HG03558 (cell line): ENCODE data around the gene TRAFD1.
"Not testable (repeated sequence)": the region's sequence is repeated elsewhere in the genome, so short reads cannot be mapped to it uniquely, and the experiment has no call there.

Experiments
- ATAC-seq: cut with Tn5 transposase; IDR thresholded peaks from one replicate; pipeline ENCODE4 v1.9.1; 2021; ENCODE audit warnings: moderate number of reproducible peaks; ENCODE audit not compliant: unreplicated experiment; ENCODE audit errors: extremely low read depth

TRAFD1 gene

DNA sequence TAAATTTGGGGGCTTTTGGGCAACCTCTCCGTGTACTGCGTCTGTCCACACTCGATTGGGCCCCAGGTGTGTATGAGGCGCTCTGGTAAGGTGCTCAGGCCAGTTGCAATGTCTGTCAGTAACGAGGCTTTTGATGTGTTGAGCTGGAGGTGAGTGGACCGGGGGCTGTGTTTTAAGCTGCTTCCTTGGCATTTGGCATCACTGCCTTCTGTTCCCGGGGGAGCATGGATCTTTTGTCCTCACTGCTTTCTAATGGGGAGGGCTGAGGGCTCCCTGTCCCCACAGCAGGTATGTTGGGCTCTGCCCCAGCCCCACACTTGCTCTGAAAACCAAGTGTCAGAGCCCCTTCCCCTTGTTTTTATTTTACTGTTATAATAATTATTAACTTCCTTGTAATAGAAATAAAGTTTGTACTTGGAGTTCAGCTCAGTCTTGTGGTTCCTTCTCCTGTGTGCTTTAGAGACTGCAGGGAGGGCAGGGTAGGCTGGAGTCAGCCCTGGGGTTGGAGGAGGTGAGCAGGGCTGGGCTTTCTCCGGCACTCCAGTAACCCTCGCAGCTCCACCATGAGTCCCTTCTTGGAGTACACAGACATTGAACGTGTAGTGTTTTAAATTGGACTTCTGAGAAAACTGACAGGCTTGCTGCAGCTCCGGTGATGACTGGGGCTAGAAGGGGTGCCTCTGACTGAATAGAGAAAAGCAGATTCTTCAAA, 28.0 kb downstream of the TRAFD1 start:
- no peak for ATAC-seq

DNA sequence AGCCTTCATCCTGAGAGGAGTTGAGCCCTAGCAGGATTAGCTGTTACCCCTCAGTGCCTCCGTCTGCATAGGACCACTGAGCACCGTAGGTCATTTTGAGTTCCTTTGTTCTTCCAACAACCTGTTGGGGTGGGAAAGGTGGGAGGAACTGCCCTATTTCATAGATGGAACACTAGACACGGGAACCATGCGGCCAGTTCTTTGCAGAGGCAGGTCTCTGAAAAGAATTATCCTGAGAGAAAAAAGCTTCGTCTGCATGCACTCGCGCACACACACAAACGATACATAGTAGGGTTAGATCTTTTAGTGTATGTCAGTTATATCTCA, 28.5 kb downstream of the TRAFD1 start:
- no peak for ATAC-seq

DNA sequence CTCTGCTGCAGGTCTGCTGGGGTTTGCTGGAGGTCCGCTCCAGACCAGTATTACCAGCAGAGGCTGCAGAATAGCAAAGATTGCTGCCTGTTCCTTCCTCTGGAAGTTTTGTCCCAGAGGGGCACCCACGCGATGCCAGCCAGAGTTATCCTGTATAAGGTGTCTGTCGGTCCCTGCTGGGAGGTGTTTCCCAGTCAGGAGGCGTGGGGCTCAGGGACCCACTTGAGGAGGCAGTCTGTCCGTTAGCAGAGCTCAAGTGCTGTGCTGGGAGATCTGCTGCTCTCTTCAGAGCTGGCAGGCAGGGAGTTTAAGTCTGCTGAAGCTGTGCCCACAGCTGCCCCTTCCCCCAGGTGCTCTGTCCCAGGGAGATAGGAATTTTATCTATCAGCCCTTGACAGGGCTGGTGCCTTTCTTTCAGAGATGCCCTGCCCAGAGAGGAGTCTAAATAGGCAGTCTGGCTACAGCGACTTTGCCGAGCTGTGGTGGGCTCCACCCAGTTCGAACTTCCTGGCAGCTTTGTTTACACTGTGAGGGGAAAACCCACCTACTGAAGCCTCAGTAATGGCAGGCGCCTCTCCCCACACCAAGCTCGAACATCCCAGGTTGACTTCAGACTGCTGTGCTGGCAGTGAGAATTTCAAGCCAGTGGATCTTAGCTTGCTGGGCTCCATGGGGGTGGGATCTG, 33.2 kb downstream of the TRAFD1 start:
- ATAC-seq: not testable (repeated sequence)

DNA sequence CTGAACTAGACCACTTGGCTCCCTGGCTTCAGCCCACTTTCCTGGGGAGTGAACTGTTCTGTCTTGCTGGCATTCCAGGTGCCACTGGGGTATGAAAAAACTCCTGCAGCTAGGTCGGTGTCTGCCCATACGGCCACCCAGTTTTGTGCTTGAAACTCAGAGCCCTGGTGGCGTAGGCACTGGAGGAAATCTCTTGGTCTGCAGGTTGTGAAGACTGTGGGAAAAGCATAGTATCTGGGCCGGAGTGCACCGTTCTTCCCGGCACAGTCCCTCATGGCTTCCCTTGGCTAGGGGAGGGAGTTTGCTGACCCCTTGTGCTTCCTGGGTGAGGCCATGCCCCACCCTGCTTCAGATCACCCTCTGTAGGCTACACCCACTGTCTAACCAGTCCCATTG, 33.8 kb downstream of the TRAFD1 start:
- no peak for ATAC-seq

DNA sequence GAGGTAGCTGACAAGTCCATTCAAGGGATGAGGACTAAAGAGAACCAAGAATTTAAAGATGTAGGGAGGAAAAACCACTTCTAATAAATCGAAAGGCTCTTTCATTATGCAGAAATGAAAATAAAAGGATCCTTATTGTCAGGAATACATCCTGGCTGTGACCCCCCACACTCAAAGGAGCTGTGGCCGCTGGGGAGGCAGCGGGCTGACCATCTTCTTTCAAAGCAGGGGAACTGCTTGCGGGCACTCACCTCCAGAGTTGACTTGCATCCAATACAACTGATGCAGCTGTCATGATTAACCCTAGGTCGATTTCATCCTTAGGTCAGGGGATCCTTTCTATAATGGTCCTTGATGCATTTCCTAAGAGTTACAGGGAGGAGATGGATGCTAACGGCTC, 35.3 kb downstream of the TRAFD1 start:
- no peak for ATAC-seq

DNA sequence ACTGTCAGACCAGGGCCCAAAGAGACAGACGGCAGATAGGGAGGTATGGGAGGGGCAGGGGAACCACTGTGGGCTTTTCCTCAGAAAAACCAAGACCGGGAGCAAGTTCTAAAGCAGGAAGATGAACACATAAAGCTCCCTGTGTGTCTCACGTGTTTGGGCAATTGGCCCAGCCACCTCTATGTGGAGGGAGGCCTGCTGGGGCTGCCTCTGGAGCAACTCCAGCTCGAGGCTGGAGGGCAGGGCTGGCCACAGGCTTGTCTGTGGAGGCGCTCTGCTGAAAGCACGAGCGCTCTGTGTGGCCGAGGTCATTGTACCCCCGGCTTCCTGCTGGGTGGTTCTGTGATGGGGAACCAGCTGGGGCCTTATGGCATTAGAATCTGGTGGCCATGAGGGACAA, 36.4 kb downstream of the TRAFD1 start:
- ATAC-seq: no peak

DNA sequence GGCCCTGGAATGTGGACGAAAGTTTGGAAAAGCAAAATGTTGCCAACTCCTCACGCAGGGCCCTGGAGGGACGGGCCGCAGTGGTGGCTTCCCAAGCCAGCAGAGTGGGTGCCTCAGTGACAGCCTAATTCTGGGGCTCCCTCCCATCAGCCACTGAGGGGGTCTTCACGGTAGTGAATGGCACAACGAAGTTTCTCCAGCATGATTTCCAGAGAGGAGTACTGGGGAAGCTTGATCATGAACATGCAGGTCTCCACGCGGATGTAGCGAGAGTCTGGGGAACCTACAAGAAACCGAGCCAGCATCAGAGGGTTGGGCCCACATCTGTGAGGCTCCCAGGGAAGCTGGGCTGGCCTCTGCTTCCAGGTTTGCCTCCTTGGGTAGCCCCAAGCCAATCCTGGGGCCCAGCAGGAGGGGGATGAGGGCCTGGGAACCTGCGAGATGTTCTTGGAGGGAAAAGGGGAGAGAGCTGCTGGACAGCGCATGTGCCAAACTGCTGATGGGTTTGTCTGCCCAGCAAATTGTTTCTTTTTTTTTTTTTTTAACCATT, 37.0 kb downstream of the TRAFD1 start:
- no peak for ATAC-seq

DNA sequence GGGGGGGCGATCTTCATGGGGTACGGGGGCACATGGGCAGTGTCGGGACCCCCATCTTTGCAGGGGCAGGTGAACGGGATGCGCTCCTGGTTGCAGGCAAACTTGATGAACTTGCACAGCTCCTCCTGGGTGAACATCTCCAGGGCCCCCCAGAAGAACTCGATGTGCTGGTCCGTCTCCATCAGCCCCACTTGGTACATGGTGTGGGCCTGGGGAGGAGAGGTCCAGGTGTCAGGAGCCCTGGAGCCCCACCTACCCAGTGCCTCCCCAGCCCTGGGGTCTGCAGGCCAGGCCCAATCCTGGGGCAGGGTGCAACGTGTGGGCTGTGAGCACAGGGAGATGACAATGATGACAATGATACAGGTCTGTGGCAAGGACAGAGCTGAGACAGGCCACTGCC, 37.7 kb downstream of the TRAFD1 start:
- no peak for ATAC-seq

DNA sequence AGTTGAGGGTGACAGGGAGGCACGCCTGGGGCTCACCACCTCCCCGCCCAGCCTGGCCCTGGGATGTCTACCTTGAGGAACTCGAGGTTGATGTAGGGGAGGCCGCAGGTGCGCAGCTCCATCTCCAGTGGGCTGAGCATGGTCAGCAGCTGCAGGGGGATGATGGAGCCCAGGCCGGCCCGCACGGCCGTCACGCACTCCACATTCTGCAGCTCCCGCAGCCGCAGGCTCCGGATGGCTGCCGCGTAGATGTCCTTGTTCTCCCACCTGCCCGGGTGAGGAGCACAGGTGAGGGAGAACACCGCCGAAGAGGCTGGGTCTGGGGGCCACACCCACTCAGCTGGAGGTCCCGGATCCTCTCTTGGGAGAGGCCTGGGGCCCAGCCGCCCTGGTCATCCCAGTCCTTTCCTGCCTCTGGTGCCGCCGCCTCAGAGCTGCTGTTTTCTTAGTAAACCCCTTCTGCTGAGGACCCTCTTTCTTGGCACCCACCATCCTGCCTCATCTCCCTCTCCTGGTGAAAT, 38.2 kb downstream of the TRAFD1 start:
- no peak for ATAC-seq

DNA sequence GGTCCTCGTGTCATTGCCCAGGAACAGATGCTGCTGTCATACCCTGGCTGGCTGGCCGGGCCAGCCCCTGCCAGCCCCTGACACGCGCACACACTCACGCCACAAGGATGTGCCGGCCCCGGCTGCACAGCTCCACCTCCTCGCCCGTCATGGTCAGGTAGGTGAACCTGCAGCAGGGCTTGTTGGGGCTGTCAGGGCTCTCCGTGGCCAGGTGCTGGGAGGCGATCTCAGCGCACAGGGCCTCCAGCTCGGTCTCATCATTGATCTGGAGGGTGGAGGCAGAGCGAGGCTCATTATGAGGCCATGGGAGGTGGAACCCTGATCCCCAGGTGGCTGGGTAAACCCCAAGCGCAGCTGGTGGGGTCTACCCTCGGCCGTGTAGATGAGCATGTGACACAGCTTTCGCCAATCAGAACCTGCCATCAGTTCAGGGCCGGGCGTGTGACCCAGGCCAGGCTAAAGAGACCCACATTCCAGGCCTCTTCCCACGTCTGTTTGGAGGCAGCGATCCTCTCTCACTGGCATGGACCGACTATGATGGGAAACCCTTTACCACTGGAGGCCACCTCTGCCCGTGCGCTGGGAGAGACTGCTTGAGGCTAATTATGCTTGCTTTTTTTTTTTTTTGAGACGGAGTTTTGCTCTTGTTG, 38.8 kb downstream of the TRAFD1 start:
- ATAC-seq: no peak

DNA sequence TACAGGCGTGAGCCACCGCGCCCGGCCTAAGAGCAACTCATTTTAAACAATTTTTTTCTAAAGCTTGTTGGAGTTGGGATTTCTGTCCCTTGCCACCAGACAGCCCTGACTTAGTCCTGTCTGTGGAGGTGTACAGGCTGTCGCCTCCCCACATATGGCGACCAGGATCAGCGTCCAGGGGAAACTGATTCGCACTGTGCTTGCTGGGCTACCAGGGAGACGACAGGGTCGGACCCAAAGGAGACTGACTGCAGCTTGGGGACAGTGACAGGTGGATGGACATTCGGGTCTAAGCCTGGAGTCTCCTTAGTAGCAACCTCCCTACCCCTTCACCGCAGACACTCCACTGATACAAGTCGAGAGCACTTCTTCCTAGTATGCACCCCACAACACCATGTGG, 40.3 kb downstream of the TRAFD1 start:
- no peak for ATAC-seq

DNA sequence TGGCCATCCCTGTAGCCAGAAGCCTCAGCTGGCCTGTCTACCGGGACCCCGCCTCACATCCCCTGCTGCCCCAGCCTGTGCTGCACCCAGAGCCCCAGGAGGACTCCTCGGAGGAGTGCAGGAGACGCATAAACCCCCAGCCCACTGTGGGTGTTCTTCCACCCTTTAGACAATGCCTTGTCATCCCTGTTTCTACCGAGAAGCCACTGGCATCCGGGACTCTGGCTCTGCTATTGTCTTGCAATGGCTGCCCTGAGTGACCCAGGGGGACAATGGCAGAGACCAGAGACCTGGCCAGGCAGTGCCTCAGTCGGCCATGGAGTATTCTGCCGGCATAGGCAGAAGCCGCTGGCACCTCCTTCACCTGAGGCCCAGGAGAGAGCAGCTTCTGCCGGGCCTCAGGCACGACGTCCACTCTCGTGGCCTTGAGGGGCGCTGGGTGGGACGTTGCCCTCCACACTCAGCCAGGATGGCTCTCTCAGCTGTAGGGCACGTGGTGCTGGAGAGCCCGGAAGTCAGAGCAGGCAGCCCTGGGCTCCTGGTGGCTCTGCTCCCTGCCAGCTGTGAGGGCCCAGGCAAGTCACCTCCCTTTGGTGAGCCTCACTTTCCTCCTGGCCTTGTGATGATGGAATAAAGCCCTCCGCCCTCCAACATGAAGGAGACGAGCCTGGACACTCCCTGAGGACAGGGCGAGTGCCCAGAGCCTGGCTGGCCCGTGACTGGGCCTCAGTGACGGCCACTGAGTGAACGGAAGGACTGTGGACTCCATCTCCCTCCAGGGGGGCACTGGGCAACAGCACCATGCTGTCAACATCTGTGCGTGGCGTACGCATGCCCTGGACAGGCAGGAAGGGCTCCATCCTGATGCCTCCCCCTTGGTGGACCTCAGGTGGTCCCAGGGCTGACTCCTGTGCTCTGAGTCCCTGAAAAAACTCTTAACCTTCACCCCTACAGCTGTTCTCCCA, 41.0 kb downstream of the TRAFD1 start:
- ATAC-seq: no peak

DNA sequence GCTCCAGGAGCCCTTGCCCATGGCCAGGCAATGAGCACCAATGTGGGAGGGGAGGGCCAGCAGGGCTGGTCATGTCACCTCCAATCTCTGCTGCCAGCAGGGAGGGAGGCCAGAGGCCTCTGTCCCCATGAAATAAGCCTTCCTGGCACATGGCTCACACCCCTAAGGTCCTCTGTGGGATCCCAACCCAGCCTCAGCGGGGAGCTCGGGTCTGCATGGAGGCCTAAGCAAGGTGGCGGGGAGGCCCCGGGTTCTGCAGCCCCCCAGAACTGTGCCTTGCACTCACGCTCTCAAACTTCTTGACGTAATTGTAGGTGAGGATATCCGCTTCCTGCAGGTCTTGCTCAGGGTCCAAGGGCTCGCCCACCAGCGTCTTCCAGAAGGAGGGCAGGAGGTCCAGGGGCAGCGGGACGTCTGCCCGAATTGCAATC, 41.7 kb downstream of the TRAFD1 start:
- no peak for ATAC-seq

DNA sequence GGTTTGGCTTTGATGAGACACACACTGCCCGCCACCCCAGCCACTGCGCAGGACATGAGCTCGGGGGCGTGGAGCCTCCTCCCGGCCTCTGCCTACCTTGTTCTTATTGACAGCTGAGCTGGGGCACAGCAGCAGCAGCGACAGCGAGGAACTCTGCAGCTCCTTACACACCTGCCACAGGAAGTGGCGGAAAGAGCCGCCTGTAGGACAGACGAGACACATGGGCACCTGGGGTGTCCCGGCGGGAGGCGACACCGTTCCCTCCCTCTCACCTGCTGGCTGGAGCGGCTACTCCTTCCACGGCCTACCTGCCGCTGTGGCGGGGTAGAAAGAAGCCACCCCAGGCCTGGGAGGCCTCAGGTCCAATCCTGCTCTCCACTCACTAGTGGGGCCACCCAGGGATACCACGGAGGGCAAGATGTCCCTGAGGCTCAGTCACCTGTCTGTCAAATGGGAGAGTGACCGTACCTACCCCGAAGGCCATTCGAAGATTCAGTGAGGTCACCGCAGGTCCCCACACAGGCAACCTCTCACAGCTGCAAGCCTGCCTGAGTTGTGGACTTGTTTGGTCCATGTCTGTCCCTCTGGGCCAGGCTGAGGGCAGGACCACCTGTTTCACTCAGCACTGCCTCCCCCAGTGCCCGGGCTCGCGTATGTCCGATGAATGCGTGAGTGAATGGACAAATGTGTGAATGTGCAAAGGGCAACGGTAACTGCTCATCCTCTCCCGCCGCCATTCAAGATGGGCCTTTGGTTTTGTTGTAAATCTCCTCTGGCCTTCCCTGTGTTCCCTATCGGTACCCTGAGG, 42.6 kb downstream of the TRAFD1 start:
- ATAC-seq: no peak

DNA sequence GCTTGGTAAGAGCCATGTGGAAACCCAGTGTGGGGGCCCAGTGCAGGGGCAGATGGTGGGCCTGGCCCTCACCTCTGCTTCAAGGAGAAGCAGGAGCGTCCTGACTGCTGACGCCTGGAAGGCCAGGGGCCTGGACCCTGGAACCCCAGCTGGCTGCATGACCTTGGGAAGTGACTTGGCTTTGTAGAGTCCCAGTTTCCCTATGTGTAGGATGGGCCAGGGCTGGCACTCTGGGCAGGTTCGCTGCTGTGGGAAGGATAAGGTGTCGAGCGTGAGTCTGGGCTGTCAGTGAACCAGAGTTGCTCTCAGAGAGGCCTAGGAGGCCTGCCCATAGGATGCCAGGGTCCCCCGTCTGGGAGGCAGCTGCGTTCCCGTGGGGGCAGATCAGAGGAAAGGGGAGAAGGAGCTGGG, 43.2 kb downstream of the TRAFD1 start:
- ATAC-seq: no peak

DNA sequence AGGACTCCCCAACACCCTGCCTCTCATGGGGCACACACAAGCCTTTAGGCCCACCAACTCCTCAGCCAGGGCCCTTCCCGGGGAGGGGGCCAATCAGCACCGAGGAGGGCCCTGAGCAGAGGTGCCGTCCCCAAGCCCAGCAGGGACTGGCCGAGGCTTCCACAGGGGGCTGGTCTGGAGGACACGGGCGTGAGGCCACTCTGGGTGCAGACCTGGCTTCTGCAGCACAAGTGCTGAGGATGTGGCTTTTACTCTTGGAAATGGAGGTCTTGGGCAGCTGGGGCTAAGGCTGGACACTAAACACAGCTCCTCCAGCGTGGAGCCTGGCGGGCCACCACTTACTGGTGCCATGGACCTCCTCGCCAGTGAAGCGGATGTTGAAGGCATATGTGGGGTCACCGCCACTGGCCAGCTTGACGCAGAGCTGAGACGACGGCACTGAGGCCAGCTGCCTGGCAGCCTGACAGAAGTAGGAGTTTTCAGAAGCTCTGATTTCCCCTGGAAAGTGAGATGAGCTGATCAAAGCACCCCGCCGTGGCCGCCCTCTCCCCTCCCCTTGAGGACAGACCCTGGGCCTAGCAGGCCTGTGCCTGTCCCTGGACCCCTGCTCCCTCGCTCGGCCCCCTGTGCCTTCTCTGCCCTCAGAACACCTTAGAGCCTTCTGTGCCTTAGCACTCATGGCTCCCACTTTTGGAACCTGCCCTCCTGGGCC, 44.0 kb downstream of the TRAFD1 start:
- ATAC-seq: no peak

DNA sequence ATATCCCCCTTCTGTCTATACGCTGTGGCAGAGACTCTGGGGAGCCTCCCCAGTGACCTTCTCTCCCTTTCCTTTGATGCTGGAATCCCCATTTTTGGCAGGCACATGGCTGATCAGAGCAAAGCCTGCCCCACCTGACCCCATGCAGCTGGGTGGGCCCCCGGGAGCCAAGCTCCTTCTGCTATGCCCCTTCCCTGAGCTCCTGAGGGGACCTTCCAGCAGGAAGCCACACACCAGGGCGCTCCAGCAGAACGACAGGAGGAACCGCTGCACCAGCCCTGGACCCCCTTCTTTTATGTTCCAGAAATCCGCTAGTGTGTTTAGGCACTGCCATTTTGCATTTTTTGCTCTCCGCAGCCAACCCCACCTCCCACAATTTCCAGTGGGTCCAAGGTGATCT, 44.6 kb downstream of the TRAFD1 start:
- ATAC-seq: no peak

DNA sequence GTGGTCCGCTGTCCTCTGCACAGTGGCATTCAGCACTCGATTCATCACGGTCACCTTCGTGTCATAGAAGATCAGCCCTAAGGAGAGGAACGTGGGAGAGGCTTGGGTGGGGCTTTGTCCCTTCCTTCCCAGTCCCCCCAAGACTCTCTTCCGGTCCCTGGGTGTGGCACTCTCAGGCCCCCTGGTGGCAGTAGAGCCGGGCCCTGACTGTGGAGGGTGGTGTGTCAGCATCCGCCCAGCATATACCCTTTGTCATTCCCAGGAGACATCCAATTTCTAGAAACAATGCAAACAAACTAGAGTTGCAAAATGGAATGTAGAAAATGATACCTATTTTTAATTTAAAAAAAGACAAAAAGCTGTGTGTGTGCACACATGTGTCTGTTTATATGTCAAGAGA, 45.0 kb downstream of the TRAFD1 start:
- no peak for ATAC-seq
